ENCODE data around the gene MSL2.
"Not testable (repeated sequence)": the region's sequence is repeated elsewhere in the genome, so short reads cannot be mapped to it uniquely, and the experiment has no call there.

GRCh38 chr3:136199219-136199618 lies 3.1 kb upstream of the MSL2 start:
- not testable (repeated sequence) for TF ChIP-seq CTCF (IDR thresholded peaks at IDR 0.05; ENCODE audit: low read depth, low read length); EZH2phosphoT487 (IDR thresholded peaks at IDR 0.05; ENCODE audit: low read depth)
